CD4-positive, alpha-beta T cell treated with Interleukin-6 for 4 hours (primary cell): Measurements from ENCODE around the gene ZCCHC17.
"Not testable (repeated sequence)": the region's sequence is repeated elsewhere in the genome, so short reads cannot be mapped to it uniquely, and the experiment has no call there.

Source experiments
- DNase-seq: peaks from one replicate; pipeline ENCODE4 v3.0.0-alpha.2; 2020; ENCODE audit warnings: mixed read lengths

The ZCCHC17 gene

DNA sequence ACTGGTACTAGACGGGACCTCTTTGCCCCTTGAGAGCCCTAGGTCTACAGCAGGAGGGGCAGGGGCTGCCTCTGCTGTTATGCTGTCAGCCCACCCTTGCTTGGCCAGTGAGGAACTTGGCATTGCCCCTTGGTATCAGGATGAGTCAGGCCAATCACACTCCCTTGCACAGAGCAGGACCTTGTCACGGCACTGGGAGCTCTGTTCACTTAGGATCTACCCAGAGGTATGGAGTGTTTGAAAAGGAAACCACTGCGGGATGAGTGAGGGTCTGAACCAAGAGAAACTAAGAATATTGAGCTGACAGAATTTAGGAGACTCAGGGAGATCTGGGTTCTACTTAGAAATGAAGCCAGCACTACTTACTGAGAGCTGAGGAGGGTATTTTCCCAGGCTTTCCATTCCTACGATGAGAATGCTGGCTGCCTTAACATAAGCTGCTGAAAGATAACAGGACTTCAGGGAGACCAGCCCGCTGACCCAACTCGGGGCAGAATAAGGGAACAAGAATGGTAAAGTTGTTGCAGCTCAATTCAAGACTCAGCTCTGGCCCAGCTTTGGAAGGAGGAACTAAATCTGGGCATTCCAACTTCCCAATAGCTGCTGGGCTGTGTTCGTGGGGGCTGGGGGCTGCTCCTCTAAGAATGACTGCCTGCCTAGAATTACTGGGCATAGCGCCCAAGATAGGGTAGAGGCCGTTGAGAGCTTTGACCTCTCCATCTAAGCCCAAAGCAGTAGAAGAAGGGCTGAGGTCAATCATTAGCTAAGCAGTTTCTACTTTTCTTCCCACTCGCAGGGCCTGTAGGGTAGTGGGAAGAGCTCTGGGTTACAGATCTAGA lies 74.5 kb downstream of the ZCCHC17 start:
- DNase-seq, result no peak

DNA sequence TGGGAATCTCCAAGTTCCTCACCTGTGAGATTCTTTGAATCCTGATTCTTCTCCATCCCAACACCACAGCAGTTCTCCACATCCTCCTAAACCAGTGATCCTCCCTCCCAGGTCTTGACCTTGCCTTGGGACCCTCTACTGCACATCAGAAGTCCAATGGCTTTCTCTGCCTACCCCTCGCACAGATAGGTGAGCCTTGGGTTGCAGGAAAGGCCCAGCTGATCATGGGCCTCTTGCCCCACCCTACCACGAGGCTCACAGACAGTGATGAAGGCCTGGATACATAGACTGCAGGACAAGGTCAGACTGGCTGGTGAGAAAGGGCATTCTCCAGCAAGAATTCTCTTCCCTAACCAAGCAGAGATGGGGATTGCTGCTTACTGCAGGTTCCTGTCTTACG lies 75.2 kb downstream of the ZCCHC17 start:
- no peak for DNase-seq

DNA sequence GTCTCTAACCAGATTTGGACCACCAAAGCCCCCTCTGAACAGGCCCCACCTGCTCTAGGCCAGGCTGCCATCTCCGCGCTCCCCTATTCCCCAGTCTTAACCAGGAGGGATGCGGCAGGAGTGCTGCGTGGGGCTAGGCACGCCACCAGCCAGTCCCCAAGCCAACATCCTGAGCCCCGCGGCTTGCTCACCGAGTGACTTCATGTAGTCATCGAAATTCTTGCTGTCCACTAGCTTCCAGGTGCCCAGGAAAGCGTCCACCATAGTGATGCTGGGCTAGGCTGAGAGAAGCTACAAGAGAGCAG lies 75.9 kb downstream of the ZCCHC17 start:
- DNase-seq, result no peak

DNA sequence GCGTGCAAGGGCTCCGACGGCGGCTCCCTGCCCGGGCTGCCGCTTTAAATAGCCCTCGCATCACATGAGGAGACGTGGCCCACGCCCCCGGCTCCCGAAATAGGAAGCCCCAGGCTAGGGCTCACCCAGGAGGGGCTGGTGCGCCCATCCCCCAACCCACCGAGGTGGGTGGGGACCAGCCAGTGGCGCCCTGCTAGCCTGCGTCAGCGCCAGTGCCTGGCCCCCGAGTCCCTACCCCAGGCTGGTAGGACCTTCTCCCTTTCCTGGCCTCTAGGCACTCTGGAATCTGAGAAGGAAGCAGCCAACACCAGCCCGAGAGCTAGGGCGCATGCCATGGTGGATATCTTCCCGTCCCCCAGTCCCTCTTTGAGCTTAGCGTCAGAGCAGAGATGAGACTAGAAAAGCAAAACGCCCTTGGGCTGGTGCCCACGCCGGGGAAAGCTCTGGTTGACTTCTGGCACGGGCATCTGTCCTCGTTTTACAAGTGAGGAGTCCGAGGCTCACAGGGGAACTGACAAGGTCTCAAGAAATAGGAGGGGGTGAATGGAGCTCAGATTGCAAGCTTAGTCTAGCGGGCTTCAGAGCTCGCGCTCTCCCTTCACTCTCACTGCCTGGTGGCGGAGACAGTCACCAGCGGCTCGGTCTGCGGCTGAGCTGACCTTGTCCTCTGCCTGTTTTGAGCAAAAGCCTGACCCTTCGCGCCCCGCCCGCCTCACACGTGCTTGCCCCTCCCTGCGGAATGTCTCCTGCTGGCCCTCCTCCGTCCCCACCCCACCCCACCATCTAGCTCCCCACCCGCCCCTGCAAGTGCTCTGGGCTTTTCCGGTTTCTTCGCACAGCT lies 76.4 kb downstream of the ZCCHC17 start, which contains the start of gene FABP3:
Gene FABP3, minus strand, starts transcription at position 21 of the 841 bp plus-strand sequence. CDS start 62 bp downstream, outside the sequence.
- peak; percentile 14 for DNase-seq

DNA sequence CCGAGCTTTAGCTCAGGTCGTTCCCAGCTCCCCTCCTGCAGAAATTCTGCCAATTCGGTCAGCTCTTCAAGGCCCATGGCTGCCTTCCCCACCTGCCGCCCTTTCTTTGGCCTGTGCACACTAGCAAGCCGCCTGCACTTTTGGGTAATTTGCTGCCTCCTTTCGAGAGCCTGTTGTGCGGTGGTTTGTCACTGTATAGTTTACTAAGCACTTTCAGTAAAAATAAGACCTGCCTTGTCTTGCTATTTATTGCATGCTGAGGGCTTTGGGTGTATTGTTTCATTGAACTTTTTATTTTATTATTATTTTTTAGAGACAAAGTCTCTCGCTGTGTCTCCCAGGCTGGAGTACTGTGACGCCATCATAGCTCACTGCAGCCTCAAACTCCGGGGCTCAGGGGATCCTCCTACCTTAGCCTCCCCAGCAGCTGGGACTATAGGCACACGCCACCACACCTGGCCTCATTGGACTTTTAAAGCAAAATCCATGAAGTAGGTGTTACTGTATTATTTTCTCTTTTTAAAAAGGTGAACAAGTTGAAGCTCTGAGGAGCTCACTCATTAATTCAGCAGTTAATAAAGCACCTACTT lies 77.2 kb downstream of the ZCCHC17 start:
- DNase-seq, result no peak

DNA sequence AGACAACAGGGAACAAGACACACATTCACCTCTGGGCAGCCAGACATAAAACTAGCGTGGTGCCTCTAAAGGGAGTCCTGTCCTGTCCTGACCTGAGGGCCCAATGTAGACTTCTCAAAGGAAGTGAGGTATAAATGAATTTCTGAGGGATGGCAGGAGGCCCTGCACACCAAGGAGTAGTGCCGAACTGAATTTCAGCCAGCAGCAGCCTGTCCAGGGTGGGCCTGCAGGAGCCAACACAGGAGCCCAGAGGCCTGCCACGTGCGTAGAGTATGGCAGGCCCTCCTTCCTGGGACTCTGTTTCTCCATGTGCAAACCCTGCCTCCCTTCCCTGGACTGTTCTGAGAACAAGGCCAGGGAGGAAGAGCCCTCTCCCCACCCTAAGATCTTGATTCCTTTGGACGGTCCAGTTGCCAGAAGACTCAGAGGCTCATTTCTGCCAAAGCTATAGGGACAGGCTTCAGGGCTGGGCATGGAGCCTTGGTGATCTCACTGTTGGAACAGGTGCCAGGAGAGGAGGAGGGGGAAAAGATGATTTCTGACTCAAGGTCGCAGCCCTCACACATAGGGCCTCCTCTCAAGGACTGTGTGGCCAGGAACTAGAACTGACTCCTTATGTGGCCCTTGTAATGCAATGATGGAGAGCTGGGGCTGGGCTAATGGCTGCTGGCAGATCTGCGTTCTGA lies 77.8 kb downstream of the ZCCHC17 start:
- DNase-seq, result no peak

DNA sequence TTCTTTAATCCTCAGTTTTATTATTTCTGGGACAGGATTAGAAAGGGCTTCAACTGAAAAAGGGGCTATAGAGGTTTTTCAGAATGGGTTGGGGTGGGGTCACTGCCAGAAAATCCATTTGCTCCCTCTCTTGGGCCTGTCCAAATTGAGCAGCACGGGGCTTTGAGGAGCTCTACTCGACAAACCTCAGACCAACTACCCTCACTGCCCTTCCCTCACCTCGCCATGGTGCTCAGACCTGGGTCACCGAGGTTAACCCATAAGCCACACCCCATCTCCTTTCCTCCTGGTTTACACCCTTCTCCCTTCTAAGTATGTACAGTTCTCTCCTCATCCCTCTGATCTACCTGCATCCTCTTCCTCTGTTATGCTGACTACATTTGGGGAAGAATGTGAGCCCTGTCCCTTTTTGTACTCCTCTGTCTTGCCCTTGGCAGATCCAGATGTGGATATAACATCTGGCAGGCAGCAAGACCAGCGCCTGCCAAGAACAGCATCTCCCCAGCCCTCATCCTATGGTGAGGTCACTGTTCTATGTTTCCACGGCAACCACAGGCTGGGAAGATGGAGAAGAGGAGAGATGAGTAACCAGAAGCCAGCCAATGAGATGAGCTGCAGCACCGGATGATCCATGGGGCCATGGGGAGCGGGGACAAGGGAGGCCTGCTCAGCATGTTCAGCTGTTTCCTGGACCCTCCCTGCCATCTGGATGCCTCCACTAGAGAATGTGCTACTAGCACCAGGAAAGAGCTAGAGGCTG lies 79.7 kb downstream of the ZCCHC17 start:
- DNase-seq, result no peak

DNA sequence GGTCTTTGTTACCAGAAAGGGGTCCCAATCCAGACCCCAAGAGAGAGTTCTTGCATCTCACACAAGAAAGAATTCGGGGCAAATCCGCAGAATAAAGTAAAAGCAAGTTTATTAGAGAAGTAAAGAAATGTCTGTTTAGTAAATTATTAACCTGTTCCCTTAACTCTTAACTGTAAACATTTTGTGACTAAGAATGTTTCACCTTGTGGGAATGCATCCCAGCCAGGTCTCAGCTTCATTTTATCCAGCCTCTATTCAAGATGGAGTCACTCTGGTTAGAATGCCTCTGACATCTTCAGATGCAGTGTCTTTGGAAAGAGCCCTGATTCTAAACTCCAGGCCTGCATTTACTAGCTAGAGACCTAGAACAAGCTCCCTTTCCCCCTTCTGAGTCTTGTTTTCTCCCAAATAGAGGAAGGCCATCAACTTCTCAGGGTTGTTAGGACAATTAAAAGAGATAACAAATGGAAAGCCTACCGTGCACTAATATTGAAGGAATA lies 80.6 kb downstream of the ZCCHC17 start:
- no peak for DNase-seq

DNA sequence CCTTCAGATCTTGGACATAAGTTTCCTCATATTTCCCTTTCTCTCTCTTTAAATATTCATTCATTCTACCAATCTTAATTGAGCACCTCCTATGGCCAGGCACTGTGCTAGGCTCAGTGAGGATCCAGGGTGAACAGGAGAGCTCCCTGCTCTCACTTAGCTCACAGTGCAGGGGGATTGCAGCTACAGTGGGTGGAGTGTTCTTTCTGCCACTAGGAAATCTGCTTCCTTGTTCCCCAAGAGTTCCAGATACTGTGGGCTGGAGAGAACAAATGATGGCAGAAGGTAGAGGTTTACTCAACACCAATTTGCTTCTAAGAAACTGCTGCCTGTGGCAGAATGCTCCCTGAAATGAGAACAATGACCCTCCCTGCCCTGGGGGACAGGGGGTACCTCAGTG lies 81.2 kb downstream of the ZCCHC17 start:
- no peak for DNase-seq

DNA sequence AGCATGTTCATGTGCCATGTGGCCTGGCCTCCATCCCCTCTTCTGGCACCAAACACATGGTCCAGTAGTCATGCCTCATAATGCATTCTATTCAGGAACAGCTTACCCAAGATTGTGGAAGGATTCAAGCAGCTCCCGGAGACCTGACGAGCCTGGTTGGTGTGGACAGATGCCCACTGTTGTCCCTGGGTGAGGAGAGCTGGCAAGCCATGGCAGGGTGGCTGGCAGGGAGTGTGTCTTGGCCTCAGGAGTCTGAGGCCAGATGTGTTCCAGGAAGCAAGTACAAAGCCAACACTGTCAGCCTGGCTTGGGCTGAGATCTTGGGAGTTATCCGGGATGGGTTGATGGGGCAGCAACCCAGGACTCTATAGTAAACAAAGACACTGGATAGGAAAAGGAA lies 83.3 kb downstream of the ZCCHC17 start:
- no peak for DNase-seq

DNA sequence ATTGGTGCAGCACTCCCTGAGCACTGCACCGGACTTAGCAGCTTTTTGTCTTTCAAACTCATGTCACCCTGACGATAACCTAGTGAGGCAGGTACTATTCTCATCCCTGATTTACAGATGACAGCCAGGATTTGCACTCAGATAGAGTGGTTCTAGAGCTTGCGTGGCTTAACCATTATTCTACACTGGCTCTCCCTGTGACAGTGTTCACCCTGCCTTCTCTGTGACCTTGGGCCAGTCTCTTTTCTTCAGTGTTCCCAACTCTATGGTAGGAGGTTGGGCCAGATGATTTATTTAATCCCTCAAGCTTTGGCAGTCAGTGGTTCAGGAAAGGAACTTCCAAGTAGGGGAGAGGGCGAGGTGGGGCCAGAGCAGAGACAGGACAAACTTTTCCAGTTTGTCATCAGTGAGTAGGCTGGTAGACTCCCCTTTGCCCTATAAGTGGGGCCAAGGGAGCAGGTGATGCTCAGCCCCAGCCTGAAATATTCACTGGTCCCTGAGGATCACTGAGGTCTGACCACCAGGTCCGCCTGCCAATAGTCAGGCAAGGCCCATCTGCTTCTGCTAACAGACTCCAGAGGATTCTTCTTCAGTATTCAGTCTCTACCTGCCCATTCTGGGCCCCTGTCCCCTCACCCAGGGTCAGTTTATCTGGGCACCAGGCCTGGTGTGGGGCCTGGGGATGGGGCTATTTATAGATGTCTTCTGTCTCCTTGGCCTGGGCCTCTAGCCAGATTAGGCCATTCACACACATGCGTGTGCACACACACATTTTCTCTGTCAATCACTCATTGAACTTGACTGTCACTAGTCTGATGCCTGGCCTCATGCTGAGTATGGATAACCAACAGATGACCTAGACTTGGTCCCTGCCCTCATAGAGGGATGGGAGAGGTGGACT lies 84.8 kb downstream of the ZCCHC17 start:
- DNase-seq, result no peak

DNA sequence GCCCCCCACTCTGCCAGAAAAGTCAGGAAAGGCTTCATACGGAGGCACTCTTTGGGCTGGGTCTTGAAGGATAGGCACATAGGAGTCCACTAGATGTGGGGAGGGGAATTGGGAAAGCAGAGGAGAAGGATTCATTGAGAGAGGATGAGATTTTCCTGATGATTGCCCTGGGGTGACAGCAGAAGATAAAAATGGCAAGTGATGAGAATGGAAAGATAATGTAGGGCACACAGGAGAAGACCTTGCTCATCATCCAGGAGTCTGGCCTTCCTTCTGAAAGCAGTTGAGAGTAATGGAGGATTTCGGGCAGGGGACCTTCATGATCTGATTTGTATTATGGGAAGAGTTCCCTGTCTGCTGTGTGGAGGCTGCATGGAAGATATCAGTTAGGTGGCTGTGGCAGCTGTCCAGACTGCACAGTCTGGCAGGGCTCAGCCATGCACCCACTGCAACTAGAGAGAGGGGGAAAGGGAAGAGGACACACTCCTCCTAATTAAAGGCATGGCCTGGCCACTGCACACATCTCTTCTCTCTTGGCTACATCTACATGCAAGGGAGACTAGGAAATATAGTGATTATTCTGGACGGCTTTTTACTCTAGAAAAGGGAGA lies 85.7 kb downstream of the ZCCHC17 start:
- no peak for DNase-seq

DNA sequence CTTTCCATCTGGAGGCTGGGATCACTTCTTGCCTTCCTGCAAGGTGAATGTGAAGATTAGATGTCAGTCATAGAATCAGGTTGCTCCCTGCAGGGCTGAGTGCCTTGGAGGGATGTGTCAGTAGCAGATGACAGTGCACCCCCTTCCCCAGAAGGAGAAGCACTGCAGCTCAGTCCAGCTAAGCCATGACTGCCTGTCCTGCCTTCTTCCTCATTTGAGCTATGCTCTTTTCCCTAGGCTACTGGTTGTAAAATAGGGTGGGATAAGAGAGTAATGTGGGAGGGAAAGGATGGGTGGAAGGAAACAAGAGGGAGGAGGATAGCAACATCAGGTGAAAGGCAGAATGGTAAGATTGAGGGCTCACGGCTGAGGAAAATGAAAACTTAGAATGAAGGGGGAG lies 87.1 kb downstream of the ZCCHC17 start:
- no peak for DNase-seq

DNA sequence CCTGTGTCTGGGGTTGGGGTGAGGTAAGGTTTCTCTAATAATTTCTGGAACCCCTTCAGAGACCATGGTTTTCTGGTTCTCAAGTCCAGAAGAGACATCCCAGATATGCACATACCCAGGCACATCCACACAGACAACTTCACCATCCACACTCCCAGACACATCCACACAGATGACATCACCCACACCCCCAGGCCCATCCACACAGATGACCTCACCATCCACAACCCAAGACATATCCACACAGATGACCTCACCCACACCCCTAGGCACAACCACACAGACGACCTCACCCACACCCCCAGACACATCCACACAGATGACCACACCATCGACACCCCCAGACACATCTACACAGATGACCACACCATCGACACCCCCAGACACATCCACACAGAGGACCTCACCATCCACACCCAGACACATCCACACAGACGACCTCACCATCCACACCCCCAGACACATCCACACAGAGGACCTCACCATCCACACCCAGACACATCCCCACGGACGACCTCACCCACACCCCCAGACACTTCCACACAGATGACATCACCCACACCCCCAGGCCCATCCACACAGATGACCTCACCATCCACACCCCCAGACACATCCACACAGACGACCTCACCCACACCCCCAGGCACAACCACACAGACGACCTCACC lies 89.9 kb downstream of the ZCCHC17 start:
- DNase-seq, result not testable (repeated sequence)

DNA sequence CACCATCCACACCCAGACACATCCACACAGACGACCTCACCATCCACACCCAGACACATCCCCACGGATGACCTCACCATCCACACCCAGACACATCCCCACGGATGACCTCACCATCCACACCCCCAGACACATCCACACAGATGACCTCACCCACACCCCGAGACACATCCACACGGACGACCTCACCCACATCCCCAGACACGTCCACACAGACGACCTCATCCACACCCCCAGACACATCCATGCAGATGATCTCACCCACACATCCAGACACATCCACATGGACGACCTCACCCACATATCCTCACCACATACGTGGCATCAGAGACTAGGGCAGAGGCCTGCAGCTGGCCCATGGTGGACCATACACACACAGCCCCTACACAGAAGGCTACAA lies 90.8 kb downstream of the ZCCHC17 start:
- DNase-seq, result no peak

DNA sequence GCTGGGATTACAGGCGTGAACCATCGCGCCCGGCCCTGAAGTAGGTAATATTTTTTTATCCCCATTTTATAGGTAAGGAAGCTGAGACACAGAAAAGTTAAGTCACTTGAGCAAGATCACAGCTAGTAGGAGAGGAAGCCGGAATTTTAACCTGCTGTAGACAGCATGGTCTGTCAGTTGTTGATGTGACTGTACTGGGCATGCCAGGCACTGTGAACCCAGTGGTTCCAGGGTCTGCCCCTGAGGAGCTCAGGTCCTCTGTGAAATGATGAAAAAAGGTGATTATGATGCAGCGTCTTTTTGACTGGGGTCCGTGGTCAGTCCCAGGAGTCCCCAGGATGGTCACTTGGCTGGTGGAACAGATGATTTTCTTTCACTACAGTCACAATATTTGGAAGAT lies 92.8 kb downstream of the ZCCHC17 start:
- DNase-seq, result no peak

DNA sequence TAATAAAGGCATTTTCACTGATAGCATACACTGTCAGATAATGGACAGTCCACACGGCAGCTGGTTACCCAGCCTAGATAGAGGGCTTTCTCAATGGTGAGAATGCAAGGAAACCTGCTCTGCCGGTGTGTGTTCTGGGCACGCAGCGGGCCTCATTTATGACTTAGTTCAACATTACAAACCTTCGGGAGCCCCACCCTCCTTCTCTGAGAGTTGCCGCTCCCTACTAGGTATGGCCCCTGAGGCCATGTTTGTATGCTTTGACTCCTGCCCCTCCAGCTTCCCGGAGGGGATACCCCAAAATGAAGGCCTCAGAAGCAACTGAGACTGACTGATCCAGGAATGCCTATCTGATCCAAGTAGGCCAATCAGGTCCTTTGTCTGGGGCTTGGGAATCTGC lies 93.2 kb downstream of the ZCCHC17 start:
- DNase-seq, result no peak

DNA sequence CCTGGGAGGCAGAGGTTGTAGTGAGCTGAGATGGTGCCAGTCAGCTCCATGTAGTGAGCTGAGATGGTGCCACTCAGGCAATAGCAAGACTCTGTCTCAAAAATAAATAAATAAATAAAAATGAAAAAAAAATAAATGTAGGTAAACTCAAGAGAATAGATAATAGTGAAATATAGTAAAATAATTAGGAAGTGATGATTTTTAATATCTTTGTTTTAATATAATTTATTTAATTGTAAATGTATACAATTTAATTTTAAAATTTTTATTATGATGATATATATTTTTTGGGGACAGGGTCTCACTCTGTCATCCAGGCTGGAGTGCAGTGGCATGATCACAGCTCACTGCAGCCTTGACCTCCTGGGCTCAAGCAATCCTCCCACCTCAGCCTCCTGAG lies 96.6 kb downstream of the ZCCHC17 start:
- no peak for DNase-seq

DNA sequence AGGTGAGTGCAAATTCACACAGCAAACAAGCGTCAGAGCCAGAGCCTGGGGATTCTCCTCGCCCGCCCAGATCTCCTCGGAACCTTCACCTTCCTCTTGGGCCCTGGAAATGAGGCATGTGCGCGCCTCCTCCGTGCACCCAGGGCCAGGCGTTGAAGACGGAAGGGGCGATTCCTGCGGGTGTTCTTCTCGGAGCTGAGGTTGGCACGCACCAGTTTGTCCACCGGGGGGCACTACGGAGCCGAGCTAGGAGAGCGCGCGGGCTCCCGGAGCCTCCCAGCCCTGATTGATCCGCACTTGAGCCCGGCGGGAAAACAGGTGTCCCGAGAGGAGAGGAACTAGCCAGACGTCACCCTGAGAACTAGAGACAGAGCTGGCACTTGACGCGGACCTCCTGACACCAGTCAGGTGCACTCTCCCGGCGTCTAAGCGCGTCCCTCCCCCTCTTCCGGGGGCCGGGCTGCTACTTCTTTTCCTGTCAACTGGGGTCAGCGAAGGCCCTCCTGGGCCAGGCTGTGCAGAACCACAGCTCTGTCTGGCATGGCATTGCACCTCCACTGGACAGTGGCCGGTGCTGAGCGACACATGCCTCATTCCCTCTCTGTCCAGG lies 97.9 kb downstream of the ZCCHC17 start:
- peak; percentile 83 for DNase-seq
